CD4-positive, alpha-beta T cell treated with Interferon gamma for 1 hour (primary cell): ENCODE measurements around the gene TSPEAR.

Experiments
- DNase-seq: peaks from one replicate; pipeline ENCODE4 v3.0.0-alpha.2; 2020

TSPEAR gene

DNA sequence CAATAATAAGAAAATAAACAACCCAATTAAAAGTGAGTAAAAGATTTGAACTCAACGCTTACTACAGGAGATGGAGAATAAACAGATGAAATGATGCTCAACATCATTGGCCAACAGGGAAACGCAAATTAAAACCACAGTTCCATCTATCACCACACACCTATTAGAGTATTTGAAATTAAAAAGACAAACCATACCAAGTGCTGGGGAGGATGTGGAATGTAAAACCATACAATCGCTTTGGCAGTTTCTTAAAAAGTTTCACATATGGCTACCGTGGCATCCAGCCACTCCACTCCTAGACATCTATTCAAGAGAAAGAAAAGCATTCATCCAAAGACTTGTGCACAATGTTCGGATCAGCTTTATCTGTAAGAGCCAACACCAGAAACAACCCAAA is 257.3 kb downstream of the TSPEAR start:
- DNase-seq: no peak

DNA sequence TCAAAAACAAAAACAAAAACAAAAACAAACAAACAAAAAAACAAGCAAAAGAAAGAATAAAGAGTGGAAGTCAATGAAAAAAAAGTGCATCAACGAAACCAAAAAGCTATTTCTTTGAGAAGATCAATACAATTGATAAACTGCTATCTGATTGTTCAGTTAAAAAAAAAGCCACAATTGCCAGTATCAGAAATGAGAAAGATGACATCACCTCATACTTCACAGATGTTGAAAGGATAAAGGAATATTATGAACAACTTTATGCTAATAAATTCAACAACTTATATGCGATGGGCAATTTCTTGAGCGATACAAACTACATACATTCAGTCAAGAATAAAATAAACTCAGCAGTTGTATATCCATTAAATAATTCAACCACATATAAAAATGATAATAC is 258.3 kb downstream of the TSPEAR start:
- DNase-seq: no peak

DNA sequence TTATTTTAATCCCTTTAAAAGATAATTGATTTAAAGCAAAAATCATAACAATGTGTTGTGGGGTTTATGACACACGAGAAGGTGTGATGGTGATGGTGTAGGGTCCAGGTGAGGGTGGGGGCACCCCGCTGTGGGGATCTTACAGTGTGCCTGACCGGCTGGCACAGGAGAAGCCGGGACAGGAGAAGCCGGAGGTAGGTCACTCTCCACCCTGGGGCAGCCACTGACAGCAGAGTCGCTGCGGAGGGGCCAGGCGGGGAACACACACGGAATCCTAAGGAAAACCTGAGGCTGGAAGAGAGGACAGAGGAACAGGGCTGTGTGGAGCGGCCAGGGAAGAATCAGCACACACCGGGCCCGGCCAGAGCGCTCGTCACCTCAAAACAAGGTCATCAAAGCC is 260.4 kb downstream of the TSPEAR start:
- no peak for DNase-seq

DNA sequence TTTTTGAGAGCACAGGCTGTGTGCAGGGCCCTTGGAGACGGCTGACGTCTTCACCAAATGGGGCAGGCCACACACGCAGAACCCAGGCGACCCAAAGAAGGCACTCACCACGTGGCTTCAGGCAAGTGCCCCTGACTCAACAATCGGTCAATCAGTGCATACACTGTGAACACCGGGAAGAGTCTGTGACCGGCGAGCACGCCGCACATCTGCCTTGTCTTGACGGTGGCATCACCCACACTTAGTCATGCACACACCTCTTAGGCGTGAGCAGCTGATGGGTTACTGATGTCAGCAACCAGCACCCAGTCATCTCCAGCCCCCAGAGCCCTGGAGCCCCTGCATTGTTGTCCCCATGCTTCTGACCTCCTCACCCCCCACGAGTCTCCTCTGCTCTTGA is 261.0 kb downstream of the TSPEAR start:
- DNase-seq: no peak

DNA sequence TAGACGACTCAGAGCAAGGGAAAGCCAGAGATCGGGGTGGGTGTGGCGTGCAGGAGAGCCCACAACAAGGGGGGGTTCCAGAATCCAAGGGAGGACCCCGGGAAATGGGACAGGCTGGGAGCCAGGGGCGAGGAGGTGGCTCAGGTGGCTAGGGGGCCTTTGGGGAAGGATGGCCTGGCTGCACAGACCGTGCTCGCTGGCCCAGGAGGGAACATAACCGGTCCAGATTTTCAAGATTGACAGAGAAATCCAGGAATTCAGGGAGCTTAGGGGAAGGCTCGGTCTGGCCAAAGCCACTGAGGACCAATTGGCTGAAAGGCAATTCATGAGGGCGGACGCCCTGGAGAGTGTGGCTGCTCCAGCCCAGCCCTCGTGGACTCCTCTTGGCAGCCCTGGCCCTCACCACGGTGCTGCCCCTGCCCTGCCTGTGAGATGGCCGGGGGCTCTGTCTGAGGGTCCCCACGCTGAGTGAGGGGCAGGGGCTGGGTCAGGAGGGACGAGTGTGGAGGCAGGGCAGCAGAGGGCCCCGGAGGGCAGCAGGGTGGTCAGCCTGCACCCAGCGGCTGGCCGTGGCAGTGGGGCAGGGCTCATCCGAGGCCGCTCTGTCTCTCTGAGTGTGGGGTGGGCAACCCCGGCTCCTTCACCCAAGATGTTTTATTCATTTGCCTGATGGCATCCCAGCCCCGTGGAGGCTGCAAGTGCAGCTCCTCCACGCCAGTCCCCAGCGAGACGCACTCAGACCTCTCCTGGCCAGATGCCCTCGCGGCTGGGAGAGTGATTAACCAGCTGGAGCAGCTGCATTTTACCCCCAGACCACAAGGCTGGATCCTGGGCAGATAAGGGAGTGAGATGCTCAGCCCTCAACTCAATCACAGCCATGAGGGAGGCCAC is 261.7 kb downstream of the TSPEAR start:
- no peak for DNase-seq

DNA sequence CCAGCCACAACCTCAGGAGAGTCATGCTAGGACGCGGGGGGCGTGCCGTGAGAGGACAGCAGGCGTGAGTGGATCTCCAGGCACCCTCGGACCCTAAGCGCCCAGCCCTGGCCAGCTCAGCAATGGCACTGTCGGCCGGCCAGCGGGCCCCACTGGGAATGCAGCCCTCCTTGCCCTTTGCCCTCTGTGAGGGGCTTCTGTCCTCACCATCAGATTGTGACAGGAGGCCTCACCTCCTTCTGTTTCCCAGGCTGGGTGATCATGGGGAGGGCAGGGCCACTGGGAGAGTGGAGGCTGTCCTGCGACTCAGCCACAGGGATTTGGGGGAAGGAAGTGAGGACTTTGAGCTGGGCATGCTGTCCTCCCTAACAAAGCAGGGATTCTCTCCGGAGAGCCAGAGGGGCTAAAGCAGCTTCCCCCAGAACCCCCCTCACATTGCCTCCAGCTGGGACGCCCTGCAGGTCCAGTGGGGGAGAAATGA is 262.7 kb downstream of the TSPEAR start:
- no peak for DNase-seq
